HepG2 (cell line): ENCODE results near the gene RAD51AP1. TPM values are rescaled to one million over a fixed set of nuclear protein-coding genes. Genes with fewer than 3 reads are reported as not detected.

Experiments
- ATAC-seq: fragments of 200-7000 bp; cut with Tn5 transposase; 3 replicates; pipeline ENCODE4 v1.9.1; 2020; ENCODE audit warnings: mild to moderate bottlenecking, moderate library complexity
- BruUV-seq: library from RNA; stranded (reverse); fragments of 400-500 nt; replicated peaks from 2 replicates; lab custom pipeline; 2021; lab: Mats Ljungman, UMichigan
- CTCF ChIA-PET: fragments of 300-600 bp; formaldehyde crosslinking; extraction: SDS; loops from one replicate; lab custom pipeline; 2021; ENCODE audit warnings: low total read pairs, inconsistent platforms, low intra/inter-chr PET ratio; lab: Yijun Ruan, JAX
- POLR2A ChIA-PET: fragments of 350-600 bp; sonication (Branson Sonifier 250); formaldehyde crosslinking; loops from one replicate; lab custom pipeline; 2020; ENCODE audit warnings: antibody characterized with exemption, inconsistent platforms; lab: Yijun Ruan, JAX
- DNase-seq: peaks from one replicate; pipeline ENCODE4 v3.0.0-alpha.2; 2015; ENCODE audit warnings: low spot score
- FAIRE-seq: peaks from 3 replicates; lab custom pipeline; 2011; peaks lifted over from hg19 to GRCh38; lab: Jason Lieb, UNC
- H2AFZ ChIP-seq: one replicate; pipeline ENCODE4 v1.6.1; 2011; ENCODE audit warnings: low read length, inconsistent platforms
- H3K27ac ChIP-seq: fragments of 300-600 bp; 3 replicates; pipeline ENCODE4 v1.8.0; 2011; ENCODE audit warnings: mixed run types, mild to moderate bottlenecking, mixed read lengths, low read length, inconsistent platforms; ENCODE audit not compliant: insufficient read depth; ENCODE audit errors: extremely low read length
- H3K27me3 ChIP-seq, 2 experiments: fragments of 200-600 bp in 1 of 2; 2 replicates in 1 of 2; 3 replicates in 1 of 2; pipeline versions ENCODE4 v1.6.0 to v1.8.0; 2011; ENCODE audit warnings: low read length in 2 of 2, mild to moderate bottlenecking in 2 of 2, moderate library complexity in 2 of 2, inconsistent platforms in 1 of 2; ENCODE audit not compliant: insufficient read depth in 2 of 2, control insufficient read depth in 1 of 2
- H3K36me3 ChIP-seq, 2 experiments: fragments of 200-600 bp in 1 of 2; replicated peaks in 1 of 2; 2 replicates in 1 of 2; 3 replicates in 1 of 2; pipeline versions ENCODE4 v1.5.1 to v1.8.0; 2011; ENCODE audit warnings: low read length in 2 of 2, inconsistent platforms in 1 of 2; ENCODE audit not compliant: insufficient read depth in 2 of 2, control insufficient read depth in 1 of 2
- H3K4me1 ChIP-seq: 2 replicates; pipeline ENCODE4 v1.5.1; 2012; ENCODE audit warnings: low read length, inconsistent platforms; ENCODE audit not compliant: insufficient read depth
- H3K4me2 ChIP-seq: 2 replicates; pipeline ENCODE4 v1.6.0; 2011; ENCODE audit warnings: low read depth, low read length, inconsistent platforms
- H3K4me3 ChIP-seq, 3 experiments: fragments of 200-600 bp in 1 of 3; sonication (generic), shearing (Covaris generic) in 1 of 3; replicated peaks in 1 of 3; 2 replicates each; pipeline ENCODE4 v1.5.1; 2011 to 2016; ENCODE audit warnings: low read length in 3 of 3, inconsistent platforms in 2 of 3, low read depth in 2 of 3, mild to moderate bottlenecking in 2 of 3, control low read depth in 1 of 3, mixed read lengths in 1 of 3; ENCODE audit not compliant: insufficient read depth in 1 of 3
- H3K79me2 ChIP-seq: one replicate; pipeline ENCODE4 v1.6.1; 2011; ENCODE audit warnings: low read length, inconsistent platforms; ENCODE audit not compliant: insufficient read depth
- H3K9ac ChIP-seq: 2 replicates; pipeline ENCODE4 v1.6.0; 2011; ENCODE audit warnings: mild to moderate bottlenecking, low read depth, low read length, inconsistent platforms; ENCODE audit not compliant: insufficient read depth
- H3K9me3 ChIP-seq: 2 replicates; pipeline ENCODE4 v1.5.1; 2012; ENCODE audit warnings: mild to moderate bottlenecking, low read length
- H4K20me1 ChIP-seq: 2 replicates; pipeline ENCODE4 v1.6.0; 2011; ENCODE audit warnings: inconsistent platforms, mild to moderate bottlenecking, low read length, moderate library complexity; ENCODE audit not compliant: insufficient read depth
- FOXA1 ChIP-seq, 2 experiments: fragments of 450-650 bp in 1 of 2; sonication (generic) in 1 of 2; formaldehyde crosslinking in 1 of 2; IDR thresholded peaks; 2 replicates each; pipeline versions ENCODE4 v1.4.0 to v1.6.1; 2016 to 2020; ENCODE audit warnings: missing genetic modification reagents in 1 of 2
- GLMP ChIP-seq: sonication (generic); formaldehyde crosslinking; IDR thresholded peaks from 2 replicates; pipeline ENCODE4 v1.9.0; 2021; ENCODE audit warnings: missing genetic modification reagents, mild to moderate bottlenecking, borderline replicate concordance
- MAFG ChIP-seq: sonication (generic); formaldehyde crosslinking; IDR thresholded peaks from 2 replicates; pipeline ENCODE4 v1.5.1; 2020; ENCODE audit warnings: mild to moderate bottlenecking, missing genetic modification reagents
- PAWR ChIP-seq: sonication (generic); formaldehyde crosslinking; IDR thresholded peaks from 2 replicates; pipeline ENCODE4 v1.4.0; 2020; ENCODE audit warnings: missing genetic modification reagents, mild to moderate bottlenecking, borderline replicate concordance
- ZNF3 ChIP-seq: IDR thresholded peaks from 2 replicates; pipeline ENCODE4 v1.7.0; 2017; ENCODE audit warnings: inconsistent platforms
- ZNF512 ChIP-seq: sonication (generic); formaldehyde crosslinking; IDR thresholded peaks from 2 replicates; pipeline ENCODE4 v1.4.0; 2020; ENCODE audit warnings: mild to moderate bottlenecking, missing genetic modification reagents
- ZNF547 ChIP-seq: sonication (generic); formaldehyde crosslinking; IDR thresholded peaks from 2 replicates; pipeline ENCODE4 v1.5.1; 2020; ENCODE audit warnings: mild to moderate bottlenecking, missing genetic modification reagents
- ZNF589 ChIP-seq: sonication (generic); formaldehyde crosslinking; conservative IDR thresholded peaks from 2 replicates; pipeline ENCODE4 v1.8.0; 2022; ENCODE audit warnings: mild to moderate bottlenecking, moderate library complexity, missing genetic modification reagents
- ZNF703 ChIP-seq: sonication (generic); formaldehyde crosslinking; IDR thresholded peaks from 2 replicates; pipeline ENCODE4 v1.5.1; 2020; ENCODE audit warnings: missing genetic modification reagents, mild to moderate bottlenecking, moderate library complexity, borderline replicate concordance
- WGBS: methylation state at CpG from one replicate; pipeline ENCODE4 v1.1.6; 2017; ENCODE audit warnings: low lambda C conversion rate; 5-methylcytosine and 5-hydroxymethylcytosine counted together
- in situ Hi-C: cut with HindIII; loops from 2 replicates; pipeline ENCODE4 v1.10.0; 2017; ENCODE audit warnings: low pct_unique_long_range_greater_than_20kb; ENCODE audit not compliant: extremely low pct_ligation_motif_present
- intact Hi-C: fragments of 100-400 bp; cut with micrococcal nuclease; formaldehyde crosslinking; loops from one replicate; pipeline ENCODE4 v1.10.0; 2022; ENCODE audit not compliant: unreplicated experiment
- polyA plus RNA-seq, 8 experiments: library from polyadenylated mRNA; depleted of rRNA in 3 of 8; stranded (reverse) in 7 of 8; unstranded in 1 of 8; fragments of >200 nt; fragmentation: Illumina TruSeq in 4 of 8; extraction: Trizol in 4 of 8; gene quantifications; 2 replicates each; pipeline versions ENCODE4 v1.2.1 to v1.2.3, GENCODE V29; 2011 to 2016; ENCODE audit warnings: low read depth in 4 of 8, missing spikeins in 1 of 8, mixed read lengths in 1 of 8; ENCODE audit not compliant: insufficient read depth in 1 of 8
- total RNA-seq, 5 experiments: library from RNA; depleted of rRNA; stranded (reverse); fragments of >200 nt; fragmentation: Illumina TruSeq; extraction: Trizol; gene quantifications; 2 replicates each; pipeline ENCODE4 v1.2.3, GENCODE V29; 2016; ENCODE audit warnings: low read depth in 1 of 5

The RAD51AP1 gene
- total and polyA plus RNA-seq, 2 of the 13 experiments (the other 11 are each of a cell fraction or from before 2014, with no cell fraction given), result 16.6 to 49.3 TPM

GRCh38 chr12:4587108-4587507 lies 48.4 kb downstream of the RAD51AP1 start:
- no peak for FAIRE-seq

More at GRCh38 chr12:4587108-4587507, 48.4 kb downstream of the RAD51AP1 start:
- intact Hi-C loops, result no loop called here
- Histone ChIP-seq H3K9me3 (no peaks in the 10 kb centered on the region), H3K36me3 (no peaks in the 10 kb centered on the region), H3K27me3 (peaks cover 1 to 18% of the 10 kb centered on the region in 2 experiments; a peak in 4 of 5 replicates), H3K27ac (no peak overlapping the region), H3K9ac (no peak overlapping the region), H4K20me1 (no peaks in the 10 kb centered on the region), H3K4me2 (no peak overlapping the region), H3K79me2 (no peaks in the 10 kb centered on the region), H2AFZ (no peak overlapping the region), H3K4me3 (no peak overlapping the region), H3K4me1 (no peaks in the 10 kb centered on the region)
- 42% methylated on average over 7 of the region's 9 CpGs for WGBS
- in situ Hi-C loops, result no loop called here
- CTCF ChIA-PET, result no interaction called here
- POLR2A ChIA-PET, result no interaction called here
- ATAC-seq (peak; percentile 41; the same call in 2 of the 3 replicates), DNase-seq (no peak)
- no TSS peak for BruUV-seq
- TF ChIP-seq PAWR (CRISPR knock-in tag) (no peak), ZNF703 (no peak), MAFG (CRISPR knock-in tag) (no peak), ZNF547 (CRISPR knock-in tag) (no peak), ZNF3 (CRISPR knock-in tag) (no peak), GLMP (no peak), ZNF512 (CRISPR knock-in tag) (no peak), FOXA1 (IDR thresholded peaks at IDR 0.05) (no peak), FOXA1 (CRISPR knock-in tag; IDR thresholded peaks at IDR 0.05) (no peak), ZNF589 (CRISPR knock-in tag) (no peak)
